ENCODE data around the gene SNX32. TPM values are rescaled to one million over a fixed set of nuclear protein-coding genes. Genes with fewer than 3 reads are reported as not detected.

Gene SNX32
- total and polyA plus RNA-seq, 11 donors: 0.11 to 0.54 (median 0.37) TPM; not detected in 5

GRCh38 chr11:65850217-65851082 is 16.7 kb downstream of the SNX32 start:
- TF ChIP-seq, protein P1, sequence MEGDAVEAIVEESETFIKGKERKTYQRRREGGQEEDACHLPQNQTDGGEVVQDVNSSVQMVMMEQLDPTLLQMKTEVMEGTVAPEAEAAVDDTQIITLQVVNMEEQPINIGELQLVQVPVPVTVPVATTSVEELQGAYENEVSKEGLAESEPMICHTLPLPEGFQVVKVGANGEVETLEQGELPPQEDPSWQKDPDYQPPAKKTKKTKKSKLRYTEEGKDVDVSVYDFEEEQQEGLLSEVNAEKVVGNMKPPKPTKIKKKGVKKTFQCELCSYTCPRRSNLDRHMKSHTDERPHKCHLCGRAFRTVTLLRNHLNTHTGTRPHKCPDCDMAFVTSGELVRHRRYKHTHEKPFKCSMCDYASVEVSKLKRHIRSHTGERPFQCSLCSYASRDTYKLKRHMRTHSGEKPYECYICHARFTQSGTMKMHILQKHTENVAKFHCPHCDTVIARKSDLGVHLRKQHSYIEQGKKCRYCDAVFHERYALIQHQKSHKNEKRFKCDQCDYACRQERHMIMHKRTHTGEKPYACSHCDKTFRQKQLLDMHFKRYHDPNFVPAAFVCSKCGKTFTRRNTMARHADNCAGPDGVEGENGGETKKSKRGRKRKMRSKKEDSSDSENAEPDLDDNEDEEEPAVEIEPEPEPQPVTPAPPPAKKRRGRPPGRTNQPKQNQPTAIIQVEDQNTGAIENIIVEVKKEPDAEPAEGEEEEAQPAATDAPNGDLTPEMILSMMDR (IDR thresholded peaks at IDR 0.05): no peak
- no peak for TF ChIP-seq POLR2A (IDR thresholded peaks at IDR 0.05)

GRCh38 chr11:65851083-65851579 is 17.4 kb downstream of the SNX32 start:
- peaks cover 0 to 55% (median 49%) of the 10 kb centered on the region in 9 donors for H3K36me3 ChIP-seq
- H3K27ac ChIP-seq: no peak overlapping the region
- no peaks in the 10 kb centered on the region for H3K27me3 ChIP-seq
- peaks cover 0 to 15% (median 5%) of the 10 kb centered on the region in 12 donors for H3K4me1 ChIP-seq
- DNase-seq (no peak), ATAC-seq (peak in 2 of 4 donors; percentile 10 to 12)
- intact Hi-C loops (cut with DNase I): loop anchor here in 1 of 10 donors (10.0 kb wide), 1 partner anchor 414 kb away; the partner anchor contains the start of gene RAB1B
- 86 to 95% (median 87%) methylated on average over 10 to 14 of the region's 14 CpGs for WGBS, 4 donors
- peaks cover 0 to 10% (median 2%) of the 10 kb centered on the region in 12 donors for H3K9me3 ChIP-seq
- TF ChIP-seq, protein P1 (IDR thresholded peaks at IDR 0.05): peak in 6 of 12 donors; percentile 10 to 34 (median 27)
- no peak for TF ChIP-seq POLR2A (IDR thresholded peaks at IDR 0.05)
- H3K4me3 ChIP-seq: no peak overlapping the region

More at GRCh38 chr11:65850217-65851082, 16.7 kb downstream of the SNX32 start:
- Histone ChIP-seq H3K4me1 (peaks cover 0 to 9% (median 0%) of the 10 kb centered on the region in 12 donors), H3K36me3 (peaks cover 0 to 48% (median 42%) of the 10 kb centered on the region in 9 donors), H3K27me3 (no peaks in the 10 kb centered on the region), H3K4me3 (no peak overlapping the region), H3K9me3 (peaks cover 0 to 10% (median 2%) of the 10 kb centered on the region in 12 donors), H3K27ac (no peak overlapping the region)
- DNase-seq (no peak), ATAC-seq (no peak)
- 73 to 79% (median 74%) methylated on average over 20 of the region's 20 CpGs for WGBS, 4 donors
- intact Hi-C loops (cut with DNase I): loop anchor here in 1 of 10 donors (10.0 kb wide), 1 partner anchor 414 kb away; the partner anchor contains the start of gene RAB1B

DNA sequence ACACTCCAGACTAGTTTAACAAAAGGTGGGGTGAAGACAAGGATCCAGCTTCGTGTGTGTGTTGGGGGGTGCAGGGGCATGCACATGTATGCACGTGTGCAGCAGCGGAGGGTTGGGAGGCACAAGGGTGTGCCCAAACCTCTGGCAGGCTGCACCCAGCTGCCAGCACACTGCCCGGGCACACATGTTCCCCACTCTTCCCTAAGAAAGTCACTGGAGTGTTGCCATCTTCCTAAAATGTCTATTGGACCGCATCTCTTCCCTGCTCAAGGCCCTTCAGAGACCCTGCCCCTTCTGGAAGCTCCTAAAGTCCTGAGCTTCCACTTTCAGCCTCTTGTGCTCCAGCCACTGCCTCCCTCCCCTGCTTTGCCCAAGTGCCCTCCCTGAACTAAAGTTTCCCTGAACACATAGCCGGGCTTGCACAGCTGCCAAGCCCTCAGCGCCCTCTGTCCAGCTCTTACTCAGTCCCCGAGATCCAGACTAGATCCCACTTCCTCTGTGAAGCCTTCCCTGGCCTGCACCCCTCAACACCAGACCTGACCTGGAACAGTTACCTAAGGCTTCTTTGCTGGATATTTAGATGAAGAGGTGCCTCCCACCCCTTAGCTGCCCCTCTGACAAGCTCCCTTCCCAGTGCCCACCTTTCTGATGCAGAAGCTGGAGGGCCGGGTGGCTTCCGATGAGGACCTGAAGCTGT is 18.2 kb downstream of the SNX32 start:
- Histone ChIP-seq H3K4me1 (peaks cover 0 to 23% (median 12%) of the 10 kb centered on the region in 12 donors), H3K4me3 (no peak overlapping the region), H3K27me3 (no peaks in the 10 kb centered on the region), H3K36me3 (peaks cover 0 to 60% (median 50%) of the 10 kb centered on the region in 9 donors), H3K27ac (no peak overlapping the region), H3K9me3 (peaks cover 0 to 10% (median 2%) of the 10 kb centered on the region in 12 donors)
- TF ChIP-seq, protein P1 (IDR thresholded peaks at IDR 0.05): no peak
- TF ChIP-seq POLR2A (IDR thresholded peaks at IDR 0.05): no peak
- intact Hi-C loops (cut with DNase I): loop anchor here in 1 of 10 donors (10.0 kb wide), 1 partner anchor 413 kb away; the partner anchor contains the start of gene RAB1B
- ATAC-seq (no peak), DNase-seq (no peak)
- 87 to 94% (median 92%) methylated on average over 10 of the region's 10 CpGs for WGBS, 4 donors
